Neutrophil (primary cell): ENCODE results near the gene TMEM183A.

Experiments used
- H3K27ac ChIP-seq: fragments of 200-600 bp; sonication (generic); 2 replicates; pipeline ENCODE4 v1.5.1; 2016; ENCODE audit warnings: mild to moderate bottlenecking, moderate library complexity
- H3K27me3 ChIP-seq: fragments of 200-600 bp; sonication (generic); 2 replicates; pipeline ENCODE4 v1.6.0; 2016; ENCODE audit warnings: mild to moderate bottlenecking
- H3K36me3 ChIP-seq: fragments of 200-600 bp; sonication (generic); 2 replicates; pipeline ENCODE4 v1.5.1; 2017
- H3K4me1 ChIP-seq, 2 experiments: fragments of 200-600 bp in 1 of 2; sonication (generic) in 1 of 2; 1 replicate in 1 of 2; 2 replicates in 1 of 2; pipeline versions ENCODE4 v1.5.1 to v1.6.1; 2013 to 2016; ENCODE audit warnings: low read depth in 1 of 2, low read length in 1 of 2, mild to moderate bottlenecking in 1 of 2, moderate library complexity in 1 of 2; ENCODE audit not compliant: control insufficient read depth in 1 of 2, insufficient read depth in 1 of 2
- H3K4me3 ChIP-seq, 2 experiments: fragments of 200-600 bp in 1 of 2; sonication (generic) in 1 of 2; 1 replicate in 1 of 2; 2 replicates in 1 of 2; pipeline ENCODE4 v1.5.1; 2013 to 2016; ENCODE audit warnings: low read depth in 1 of 2, low read length in 1 of 2, mild to moderate bottlenecking in 1 of 2, moderate library complexity in 1 of 2
- H3K9me3 ChIP-seq: fragments of 200-600 bp; sonication (generic); 2 replicates; pipeline ENCODE4 v1.5.1; 2016
- TF ChIP-seq, protein P1 (sequence below): fragments of 200-600 bp; sonication (generic); IDR thresholded peaks from 2 replicates; pipeline ENCODE4 v1.5.1; 2016; ENCODE audit warnings: antibody characterized with exemption

The TMEM183A gene

DNA sequence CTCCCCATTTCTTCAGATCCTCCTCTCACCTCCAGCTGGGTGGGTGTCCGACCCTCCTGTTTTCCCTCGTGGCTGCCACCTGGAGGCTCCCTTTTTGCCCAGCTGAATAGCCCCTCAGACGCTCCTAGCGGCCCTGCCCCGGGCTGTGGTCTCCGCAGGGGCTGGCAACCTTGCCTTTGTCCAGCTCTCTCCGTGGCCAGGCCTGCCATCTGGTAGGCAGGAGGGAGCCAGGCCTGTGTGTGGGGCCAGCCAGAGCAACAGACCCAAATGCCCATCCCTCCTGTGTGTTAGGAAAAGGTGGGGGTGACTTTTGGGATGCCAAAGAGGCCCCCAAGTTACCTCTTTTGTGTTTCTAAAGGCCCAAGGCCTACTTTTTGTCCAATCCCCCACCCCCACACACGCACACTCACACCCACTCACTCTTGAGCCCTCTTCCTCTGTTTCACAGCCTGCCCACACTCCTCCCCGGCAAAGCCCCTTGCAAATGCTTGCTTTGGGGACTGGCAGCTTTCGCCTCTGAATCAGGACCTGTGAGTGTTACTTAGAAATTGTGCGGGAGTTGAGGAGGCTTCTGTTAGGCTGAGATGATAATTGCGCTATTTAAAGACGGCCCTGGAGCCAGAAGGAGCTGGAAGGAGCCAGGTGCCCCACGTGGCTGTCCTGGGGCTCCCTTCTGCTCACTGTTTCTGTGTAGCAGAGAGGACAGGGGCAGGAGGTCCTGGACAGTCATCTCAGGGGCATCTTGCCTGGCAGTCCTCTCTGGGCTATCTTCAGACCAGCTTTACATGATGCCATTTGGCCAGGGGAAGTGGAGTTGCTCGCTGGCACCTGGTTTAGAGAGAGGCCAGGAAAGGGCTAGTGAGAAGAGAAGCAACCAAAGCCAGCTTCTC lies 28.2 kb downstream of the TMEM183A start:
- Histone ChIP-seq H3K9me3 (no peaks in the 10 kb centered on the region), H3K27me3 (no peaks in the 10 kb centered on the region), H3K36me3 (no peaks in the 10 kb centered on the region), H3K27ac (no peak overlapping the region), H3K4me1 (peaks cover 10 to 16% of the 10 kb centered on the region in 2 experiments), H3K4me3 (no peak overlapping the region)
- TF ChIP-seq, protein P1, sequence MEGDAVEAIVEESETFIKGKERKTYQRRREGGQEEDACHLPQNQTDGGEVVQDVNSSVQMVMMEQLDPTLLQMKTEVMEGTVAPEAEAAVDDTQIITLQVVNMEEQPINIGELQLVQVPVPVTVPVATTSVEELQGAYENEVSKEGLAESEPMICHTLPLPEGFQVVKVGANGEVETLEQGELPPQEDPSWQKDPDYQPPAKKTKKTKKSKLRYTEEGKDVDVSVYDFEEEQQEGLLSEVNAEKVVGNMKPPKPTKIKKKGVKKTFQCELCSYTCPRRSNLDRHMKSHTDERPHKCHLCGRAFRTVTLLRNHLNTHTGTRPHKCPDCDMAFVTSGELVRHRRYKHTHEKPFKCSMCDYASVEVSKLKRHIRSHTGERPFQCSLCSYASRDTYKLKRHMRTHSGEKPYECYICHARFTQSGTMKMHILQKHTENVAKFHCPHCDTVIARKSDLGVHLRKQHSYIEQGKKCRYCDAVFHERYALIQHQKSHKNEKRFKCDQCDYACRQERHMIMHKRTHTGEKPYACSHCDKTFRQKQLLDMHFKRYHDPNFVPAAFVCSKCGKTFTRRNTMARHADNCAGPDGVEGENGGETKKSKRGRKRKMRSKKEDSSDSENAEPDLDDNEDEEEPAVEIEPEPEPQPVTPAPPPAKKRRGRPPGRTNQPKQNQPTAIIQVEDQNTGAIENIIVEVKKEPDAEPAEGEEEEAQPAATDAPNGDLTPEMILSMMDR, result no peak

GRCh38 chr1:203036135-203036534 lies 29.0 kb downstream of the TMEM183A start:
- H3K27me3 ChIP-seq, result no peaks in the 10 kb centered on the region
- H3K36me3 ChIP-seq, result no peaks in the 10 kb centered on the region
- H3K4me1 ChIP-seq, result peaks cover 10 to 16% of the 10 kb centered on the region in 2 experiments
- H3K4me3 ChIP-seq, result no peak overlapping the region
- TF ChIP-seq, protein P1, result no peak
- H3K27ac ChIP-seq, result no peak overlapping the region
- no peaks in the 10 kb centered on the region for H3K9me3 ChIP-seq

DNA sequence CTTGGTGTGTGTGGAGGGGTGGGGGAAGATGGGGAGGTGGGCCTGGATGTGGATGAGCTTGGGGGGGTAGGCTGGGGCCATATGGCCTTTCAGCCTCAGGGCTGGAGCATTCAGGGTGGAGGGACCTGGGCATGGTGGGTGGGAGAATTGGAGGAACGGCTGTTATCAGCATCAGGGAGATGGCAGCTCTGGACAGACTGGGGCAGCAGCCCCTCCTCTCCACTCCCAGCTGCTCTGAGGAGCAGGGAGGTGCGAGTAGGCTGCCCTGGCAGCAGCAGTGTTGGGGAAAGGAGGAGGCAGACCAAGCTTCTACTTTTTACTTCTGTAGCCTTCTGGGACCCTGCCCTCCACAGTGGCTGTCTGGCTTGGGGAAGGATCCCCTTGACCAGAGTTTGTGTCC lies 29.4 kb downstream of the TMEM183A start:
- no peak overlapping the region for H3K27ac ChIP-seq
- no peaks in the 10 kb centered on the region for H3K27me3 ChIP-seq
- peaks cover 10 to 16% of the 10 kb centered on the region in 2 experiments for H3K4me1 ChIP-seq
- H3K4me3 ChIP-seq, result no peak overlapping the region
- TF ChIP-seq, protein P1, result no peak
- no peaks in the 10 kb centered on the region for H3K9me3 ChIP-seq
- H3K36me3 ChIP-seq, result no peaks in the 10 kb centered on the region

- Histone ChIP-seq H3K9me3 (no peaks in the 10 kb centered on the region), H3K4me1 (peaks cover 10 to 16% of the 10 kb centered on the region in 2 experiments), H3K27ac (no peak overlapping the region), H3K27me3 (no peaks in the 10 kb centered on the region), H3K36me3 (no peaks in the 10 kb centered on the region), H3K4me3 (no peak overlapping the region)
- TF ChIP-seq, protein P1, result no peak
Observed at GRCh38 chr1:203037509-203038190, 30.5 kb downstream of the TMEM183A start.

DNA sequence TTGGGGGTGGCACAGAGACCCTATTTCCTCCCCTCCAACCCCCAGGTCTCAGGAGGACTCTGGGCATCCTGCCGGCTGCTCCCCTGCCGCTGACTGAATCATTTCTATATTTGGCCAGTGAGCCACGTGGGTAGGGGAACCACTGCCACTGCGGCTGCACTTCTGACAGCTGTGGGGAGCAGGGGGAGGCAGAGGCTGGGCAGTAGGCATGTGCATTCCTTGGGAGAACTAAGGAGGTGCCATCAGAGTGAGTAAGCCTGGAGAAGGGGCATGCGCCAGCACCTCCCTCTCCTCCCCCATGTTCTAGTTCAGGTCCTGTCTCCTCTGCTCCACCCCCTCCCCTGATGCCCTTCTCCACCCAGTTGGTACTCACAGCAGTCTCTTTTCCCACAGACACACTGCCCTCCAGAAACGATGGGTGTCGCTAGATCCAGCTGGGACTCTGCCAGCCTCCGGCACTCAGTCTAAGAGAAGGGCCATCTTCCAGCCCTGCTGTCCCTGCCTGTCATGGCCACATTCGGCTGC lies 31.1 kb downstream of the TMEM183A start:
- Histone ChIP-seq H3K9me3 (no peaks in the 10 kb centered on the region), H3K4me1 (peaks cover 10 to 16% of the 10 kb centered on the region in 2 experiments), H3K27ac (no peak overlapping the region)

More for the DNA sequence above, 31.1 kb downstream of the TMEM183A start:
- H3K27me3 ChIP-seq, result no peaks in the 10 kb centered on the region
- H3K36me3 ChIP-seq, result no peaks in the 10 kb centered on the region
- no peak overlapping the region for H3K4me3 ChIP-seq
- TF ChIP-seq, protein P1, result no peak
